Right cardiac atrium (tissue), 5 donors: ENCODE measurements around the gene CST7. TPM values are rescaled to one million over a fixed set of nuclear protein-coding genes. Genes with fewer than 3 reads are reported as not detected.
"Not testable (repeated sequence)": the region's sequence is repeated elsewhere in the genome, so short reads cannot be mapped to it uniquely, and the experiment has no call there.

Experiments
- ATAC-seq, 2 donors: fragments of 200-7000 bp; cut with Tn5 transposase; one replicate each; pipeline versions ENCODE4 v1.8.0 to v1.9.1; 2020; ENCODE audit warnings: moderate library complexity in 2 of 2, mild to moderate bottlenecking in 1 of 2
- DNase-seq, 3 donors: peaks; one replicate each; pipeline ENCODE4 v3.0.0-alpha.2; 2020
- H3K27ac ChIP-seq: one replicate; pipeline ENCODE4 v1.5.1; 2013; ENCODE audit warnings: mild to moderate bottlenecking, low read length, control low read depth, moderate library complexity
- H3K27me3 ChIP-seq: one replicate; pipeline ENCODE4 v1.6.1; 2013; ENCODE audit not compliant: control insufficient read depth, insufficient read depth
- H3K4me1 ChIP-seq: one replicate; pipeline ENCODE4 v1.6.1; 2013; ENCODE audit warnings: low read length; ENCODE audit not compliant: control insufficient read depth, insufficient read depth
- H3K4me3 ChIP-seq: one replicate; pipeline ENCODE4 v1.5.1; 2013; ENCODE audit warnings: low read length, control low read depth
- H3K9me3 ChIP-seq: one replicate; pipeline ENCODE4 v1.6.1; 2013; ENCODE audit warnings: low read length; ENCODE audit not compliant: control insufficient read depth
- WGBS: extraction: QIAGEN DNeasy Blood & Tissue Kit; methylation state at CpG from one replicate; pipeline ENCODE4 v1.1.7; 2013; 5-methylcytosine and 5-hydroxymethylcytosine counted together
- intact Hi-C, 4 donors: fragments of 100-400 bp; cut with DNase I; formaldehyde crosslinking; loops; one replicate each; pipeline versions ENCODE4 v1.11.0 to v1.14.0; 2022 to 2023
- polyA plus RNA-seq: library from polyadenylated mRNA; stranded (reverse); fragments of 200-250 nt; gene quantifications from one replicate; pipeline ENCODE4 v1.2.3, GENCODE V29; 2013
- total RNA-seq, 4 donors: library from RNA; stranded (reverse); fragmentation: NEBNext Ultra II Directional; extraction: Animal tissue kit (Norgen Biotek cat#: 25700); gene quantifications; one replicate each; pipeline ENCODE4 v1.2.1, GENCODE V29; 2021
- donor health status: healthy with polysubstance abuse.
- donor health status: DM: no; HTN: yes; CAD: no.
- donor health status: DM: no; HTN: no; CAD: no.
- donor health status: DM: no; HTN: yes; CAD: no; lungs with severe emphysema.
- donor health status: DM: yes; HTN: yes; CAD: no.

CST7 gene
- total and polyA plus RNA-seq, 5 donors = 0.45 to 1.5 (median 1.0) TPM

GRCh38 chr20:24937579-24937978 lies 11.5 kb upstream of the CST7 start:
- ATAC-seq (no peak), DNase-seq (no peak)
- intact Hi-C loops = no loop called here
- H3K4me3 ChIP-seq = no peak overlapping the region
- H3K4me1 ChIP-seq = no peaks in the 10 kb centered on the region
- no peak overlapping the region for H3K27ac ChIP-seq
- no peaks in the 10 kb centered on the region for H3K9me3 ChIP-seq
- H3K27me3 ChIP-seq = no peaks in the 10 kb centered on the region
- 47% methylated on average over 1 of the region's 1 CpG for WGBS

GRCh38 chr20:24938498-24938897 lies 10.6 kb upstream of the CST7 start:
- H3K27ac ChIP-seq = no peak overlapping the region
- no peaks in the 10 kb centered on the region for H3K4me1 ChIP-seq
- H3K27me3 ChIP-seq = no peaks in the 10 kb centered on the region
- ATAC-seq = no peak
- no peak overlapping the region for H3K4me3 ChIP-seq
- 85% methylated on average over 5 of the region's 5 CpGs for WGBS
- no peaks in the 10 kb centered on the region for H3K9me3 ChIP-seq
- DNase-seq = no peak
- intact Hi-C loops = no loop called here

- H3K27ac ChIP-seq = no peak overlapping the region
- ATAC-seq (no peak), DNase-seq (no peak)
- no peak overlapping the region for H3K4me3 ChIP-seq
- H3K9me3 ChIP-seq = no peaks in the 10 kb centered on the region
- intact Hi-C loops = no loop called here
- H3K27me3 ChIP-seq = no peaks in the 10 kb centered on the region
- WGBS = 61% methylated on average over 4 of the region's 4 CpGs
- no peaks in the 10 kb centered on the region for H3K4me1 ChIP-seq
Observed at GRCh38 chr20:24939036-24939435, 10.0 kb upstream of the CST7 start.

GRCh38 chr20:24942679-24943078 lies 6.4 kb upstream of the CST7 start:
- Histone ChIP-seq H3K4me3 (no peak overlapping the region), H3K27ac (no peak overlapping the region), H3K27me3 (no peaks in the 10 kb centered on the region), H3K4me1 (no peaks in the 10 kb centered on the region), H3K9me3 (no peaks in the 10 kb centered on the region)
- WGBS = 75% methylated on average over 6 of the region's 6 CpGs
- DNase-seq (no peak), ATAC-seq (no peak)
- intact Hi-C loops = no loop called here

- 95% methylated on average over 4 of the region's 4 CpGs for WGBS
- intact Hi-C loops = no loop called here
- H3K27ac ChIP-seq = no peak overlapping the region
Observed at GRCh38 chr20:24943196-24943595, 5.9 kb upstream of the CST7 start.

GRCh38 chr20:24943731-24944130 lies 5.3 kb upstream of the CST7 start:
- intact Hi-C loops = no loop called here
- no peak for DNase-seq
- WGBS = 64% methylated on average over 3 of the region's 3 CpGs

More at GRCh38 chr20:24943196-24943595, 5.9 kb upstream of the CST7 start:
- DNase-seq (no peak), ATAC-seq (no peak)
- Histone ChIP-seq H3K4me3 (no peak overlapping the region), H3K27me3 (no peaks in the 10 kb centered on the region), H3K9me3 (no peaks in the 10 kb centered on the region), H3K4me1 (no peaks in the 10 kb centered on the region)

GRCh38 chr20:24946376-24946775 lies 2.7 kb upstream of the CST7 start:
- DNase-seq, H3K27ac ChIP-seq, H3K27me3 ChIP-seq, ATAC-seq, H3K4me3 ChIP-seq, intact Hi-C loops, H3K9me3 ChIP-seq, H3K4me1 ChIP-seq: not testable (repeated sequence)
- WGBS = 67% methylated on average over 1 of the region's 1 CpG

More at GRCh38 chr20:24943731-24944130, 5.3 kb upstream of the CST7 start:
- Histone ChIP-seq H3K4me3 (no peak overlapping the region), H3K4me1 (no peaks in the 10 kb centered on the region), H3K9me3 (no peaks in the 10 kb centered on the region), H3K27me3 (no peaks in the 10 kb centered on the region), H3K27ac (no peak overlapping the region)
- no peak for ATAC-seq

GRCh38 chr20:24948396-24948938 lies 602 bp upstream of the CST7 start:
- H3K9me3 ChIP-seq, H3K4me1 ChIP-seq, H3K4me3 ChIP-seq, ATAC-seq, intact Hi-C loops, H3K27me3 ChIP-seq, H3K27ac ChIP-seq, DNase-seq: not testable (repeated sequence)
- 79% methylated on average over 4 of the region's 4 CpGs for WGBS

- intact Hi-C loops = no loop called here
- no peaks in the 10 kb centered on the region for H3K9me3 ChIP-seq
- DNase-seq = no peak
- WGBS = 27% methylated on average over 6 of the region's 6 CpGs
- H3K27ac ChIP-seq = no peak overlapping the region
- no peaks in the 10 kb centered on the region for H3K27me3 ChIP-seq
- ATAC-seq = no peak
- H3K4me3 ChIP-seq = no peak overlapping the region
- no peaks in the 10 kb centered on the region for H3K4me1 ChIP-seq
Observed at GRCh38 chr20:24949756-24950127, 673 bp downstream of the CST7 start.

GRCh38 chr20:24950128-24950835 lies 1.2 kb downstream of the CST7 start:
- Histone ChIP-seq H3K27me3 (no peaks in the 10 kb centered on the region), H3K9me3 (no peaks in the 10 kb centered on the region), H3K4me3 (no peak overlapping the region), H3K27ac (no peak overlapping the region), H3K4me1 (no peaks in the 10 kb centered on the region)
- WGBS = 70% methylated on average over 12 of the region's 12 CpGs
- DNase-seq (no peak), ATAC-seq (peak in 1 of 2 donors; percentile 8)
- intact Hi-C loops = no loop called here

- ATAC-seq (no peak), DNase-seq (no peak)
- intact Hi-C loops = no loop called here
- H3K9me3 ChIP-seq = no peaks in the 10 kb centered on the region
- 74% methylated on average over 16 of the region's 16 CpGs for WGBS
- H3K4me3 ChIP-seq = no peak overlapping the region
- H3K4me1 ChIP-seq = no peaks in the 10 kb centered on the region
- H3K27me3 ChIP-seq = no peaks in the 10 kb centered on the region
- H3K27ac ChIP-seq = no peak overlapping the region
Observed at GRCh38 chr20:24950836-24951525, 1.9 kb downstream of the CST7 start.
